ENCODE measurements around the gene CCDC81.

DNA sequence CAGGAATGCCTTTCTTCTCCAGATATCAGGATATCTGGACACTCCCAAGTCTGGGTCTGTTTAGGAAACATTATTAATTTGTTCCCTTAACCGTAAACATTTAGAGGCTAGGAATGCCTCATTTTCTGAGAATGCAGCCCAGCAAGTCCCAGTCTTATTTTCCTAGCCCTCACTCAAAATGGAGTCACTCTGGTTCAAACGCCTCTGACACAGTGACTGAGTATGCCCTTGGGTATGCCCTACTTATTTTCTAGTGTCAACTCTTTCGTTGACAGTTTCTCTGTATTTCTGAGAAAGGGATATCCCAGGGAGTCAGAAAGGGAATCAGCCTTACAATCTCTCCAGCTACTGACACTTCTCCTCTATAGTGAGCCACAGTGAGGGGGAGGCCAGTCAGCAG is 16.0 kb upstream of the CCDC81 start:
- TF ChIP-seq, protein P1, sequence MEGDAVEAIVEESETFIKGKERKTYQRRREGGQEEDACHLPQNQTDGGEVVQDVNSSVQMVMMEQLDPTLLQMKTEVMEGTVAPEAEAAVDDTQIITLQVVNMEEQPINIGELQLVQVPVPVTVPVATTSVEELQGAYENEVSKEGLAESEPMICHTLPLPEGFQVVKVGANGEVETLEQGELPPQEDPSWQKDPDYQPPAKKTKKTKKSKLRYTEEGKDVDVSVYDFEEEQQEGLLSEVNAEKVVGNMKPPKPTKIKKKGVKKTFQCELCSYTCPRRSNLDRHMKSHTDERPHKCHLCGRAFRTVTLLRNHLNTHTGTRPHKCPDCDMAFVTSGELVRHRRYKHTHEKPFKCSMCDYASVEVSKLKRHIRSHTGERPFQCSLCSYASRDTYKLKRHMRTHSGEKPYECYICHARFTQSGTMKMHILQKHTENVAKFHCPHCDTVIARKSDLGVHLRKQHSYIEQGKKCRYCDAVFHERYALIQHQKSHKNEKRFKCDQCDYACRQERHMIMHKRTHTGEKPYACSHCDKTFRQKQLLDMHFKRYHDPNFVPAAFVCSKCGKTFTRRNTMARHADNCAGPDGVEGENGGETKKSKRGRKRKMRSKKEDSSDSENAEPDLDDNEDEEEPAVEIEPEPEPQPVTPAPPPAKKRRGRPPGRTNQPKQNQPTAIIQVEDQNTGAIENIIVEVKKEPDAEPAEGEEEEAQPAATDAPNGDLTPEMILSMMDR (IDR thresholded peaks at IDR 0.05) = no peak
- TF ChIP-seq POLR2A (IDR thresholded peaks at IDR 0.05; ENCODE audit: low read depth) (no peak), POLR2AphosphoS5 (IDR thresholded peaks at IDR 0.05) (no peak), EP300 (IDR thresholded peaks at IDR 0.05) (no peak)

Data from esophagus muscularis mucosa (tissue), 4 donors.